GM13977 (cell line): ENCODE results near the gene TMEM229A.

Experiments
- DNase-seq: peaks from one replicate; pipeline ENCODE4 v3.0.0; 2012; ENCODE audit warnings: low spot score
- in situ Hi-C: fragments of 300-500 bp; cut with MboI; formaldehyde crosslinking; loops from one replicate; pipeline ENCODE4 v1.12.0; 2022; ENCODE audit warnings: low sequenced_read_pairs, low pct_unique_long_range_greater_than_20kb, mixed read lengths, inconsistent platforms; ENCODE audit not compliant: unreplicated experiment
- TF ChIP-seq, protein P1 (sequence below): IDR thresholded peaks from 2 replicates; pipeline ENCODE4 v1.5.1; 2012; ENCODE audit warnings: mild to moderate bottlenecking, control low read depth; ENCODE audit not compliant: insufficient read depth; ENCODE audit errors: extremely low read depth, missing control alignments

The TMEM229A gene

GRCh38 chr7:123987445-123987844 is 45.4 kb downstream of the TMEM229A start:
- TF ChIP-seq, protein P1, sequence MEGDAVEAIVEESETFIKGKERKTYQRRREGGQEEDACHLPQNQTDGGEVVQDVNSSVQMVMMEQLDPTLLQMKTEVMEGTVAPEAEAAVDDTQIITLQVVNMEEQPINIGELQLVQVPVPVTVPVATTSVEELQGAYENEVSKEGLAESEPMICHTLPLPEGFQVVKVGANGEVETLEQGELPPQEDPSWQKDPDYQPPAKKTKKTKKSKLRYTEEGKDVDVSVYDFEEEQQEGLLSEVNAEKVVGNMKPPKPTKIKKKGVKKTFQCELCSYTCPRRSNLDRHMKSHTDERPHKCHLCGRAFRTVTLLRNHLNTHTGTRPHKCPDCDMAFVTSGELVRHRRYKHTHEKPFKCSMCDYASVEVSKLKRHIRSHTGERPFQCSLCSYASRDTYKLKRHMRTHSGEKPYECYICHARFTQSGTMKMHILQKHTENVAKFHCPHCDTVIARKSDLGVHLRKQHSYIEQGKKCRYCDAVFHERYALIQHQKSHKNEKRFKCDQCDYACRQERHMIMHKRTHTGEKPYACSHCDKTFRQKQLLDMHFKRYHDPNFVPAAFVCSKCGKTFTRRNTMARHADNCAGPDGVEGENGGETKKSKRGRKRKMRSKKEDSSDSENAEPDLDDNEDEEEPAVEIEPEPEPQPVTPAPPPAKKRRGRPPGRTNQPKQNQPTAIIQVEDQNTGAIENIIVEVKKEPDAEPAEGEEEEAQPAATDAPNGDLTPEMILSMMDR: no peak
- no peak for DNase-seq
- in situ Hi-C loops: no loop called here
